HepG2 (cell line): ENCODE measurements around the gene EFS. TPM values are rescaled to one million over a fixed set of nuclear protein-coding genes. Genes with fewer than 3 reads are reported as not detected.
A peak's percentile ranks its signal among the peaks of the same experiment; 100 is the strongest.

ENCODE experiments used
- ATAC-seq: fragments of 200-7000 bp; cut with Tn5 transposase; 3 replicates; pipeline ENCODE4 v1.9.1; 2020; ENCODE audit warnings: mild to moderate bottlenecking, moderate library complexity
- BruUV-seq: library from RNA; stranded (reverse); fragments of 400-500 nt; replicated peaks from 2 replicates; lab custom pipeline; 2021; lab: Mats Ljungman, UMichigan
- CTCF ChIA-PET: fragments of 300-600 bp; formaldehyde crosslinking; extraction: SDS; loops from one replicate; lab custom pipeline; 2021; ENCODE audit warnings: low total read pairs, inconsistent platforms, low intra/inter-chr PET ratio; lab: Yijun Ruan, JAX
- POLR2A ChIA-PET: fragments of 350-600 bp; sonication (Branson Sonifier 250); formaldehyde crosslinking; loops from one replicate; lab custom pipeline; 2020; ENCODE audit warnings: antibody characterized with exemption, inconsistent platforms; lab: Yijun Ruan, JAX
- DNase-seq: peaks from one replicate; pipeline ENCODE4 v3.0.0-alpha.2; 2015; ENCODE audit warnings: low spot score
- FAIRE-seq: peaks from 3 replicates; lab custom pipeline; 2011; peaks lifted over from hg19 to GRCh38; lab: Jason Lieb, UNC
- H2AFZ ChIP-seq: one replicate; pipeline ENCODE4 v1.6.1; 2011; ENCODE audit warnings: low read length, inconsistent platforms
- H3K27ac ChIP-seq: fragments of 300-600 bp; 3 replicates; pipeline ENCODE4 v1.8.0; 2011; ENCODE audit warnings: mixed run types, mild to moderate bottlenecking, mixed read lengths, low read length, inconsistent platforms; ENCODE audit not compliant: insufficient read depth; ENCODE audit errors: extremely low read length
- H3K27me3 ChIP-seq, 2 experiments: fragments of 200-600 bp in 1 of 2; 2 replicates in 1 of 2; 3 replicates in 1 of 2; pipeline versions ENCODE4 v1.6.0 to v1.8.0; 2011; ENCODE audit warnings: low read length in 2 of 2, mild to moderate bottlenecking in 2 of 2, moderate library complexity in 2 of 2, inconsistent platforms in 1 of 2; ENCODE audit not compliant: insufficient read depth in 2 of 2, control insufficient read depth in 1 of 2
- H3K36me3 ChIP-seq, 2 experiments: fragments of 200-600 bp in 1 of 2; replicated peaks in 1 of 2; 2 replicates in 1 of 2; 3 replicates in 1 of 2; pipeline versions ENCODE4 v1.5.1 to v1.8.0; 2011; ENCODE audit warnings: low read length in 2 of 2, inconsistent platforms in 1 of 2; ENCODE audit not compliant: insufficient read depth in 2 of 2, control insufficient read depth in 1 of 2
- H3K4me1 ChIP-seq: 2 replicates; pipeline ENCODE4 v1.5.1; 2012; ENCODE audit warnings: low read length, inconsistent platforms; ENCODE audit not compliant: insufficient read depth
- H3K4me2 ChIP-seq: 2 replicates; pipeline ENCODE4 v1.6.0; 2011; ENCODE audit warnings: low read depth, low read length, inconsistent platforms
- H3K4me3 ChIP-seq, 3 experiments: fragments of 200-600 bp in 1 of 3; sonication (generic), shearing (Covaris generic) in 1 of 3; replicated peaks in 1 of 3; 2 replicates each; pipeline ENCODE4 v1.5.1; 2011 to 2016; ENCODE audit warnings: low read length in 3 of 3, inconsistent platforms in 2 of 3, low read depth in 2 of 3, mild to moderate bottlenecking in 2 of 3, control low read depth in 1 of 3, mixed read lengths in 1 of 3; ENCODE audit not compliant: insufficient read depth in 1 of 3
- H3K79me2 ChIP-seq: one replicate; pipeline ENCODE4 v1.6.1; 2011; ENCODE audit warnings: low read length, inconsistent platforms; ENCODE audit not compliant: insufficient read depth
- H3K9ac ChIP-seq: 2 replicates; pipeline ENCODE4 v1.6.0; 2011; ENCODE audit warnings: mild to moderate bottlenecking, low read depth, low read length, inconsistent platforms; ENCODE audit not compliant: insufficient read depth
- H3K9me3 ChIP-seq: 2 replicates; pipeline ENCODE4 v1.5.1; 2012; ENCODE audit warnings: mild to moderate bottlenecking, low read length
- H4K20me1 ChIP-seq: 2 replicates; pipeline ENCODE4 v1.6.0; 2011; ENCODE audit warnings: inconsistent platforms, mild to moderate bottlenecking, low read length, moderate library complexity; ENCODE audit not compliant: insufficient read depth
- BCL6 ChIP-seq: IDR thresholded peaks from 2 replicates; pipeline ENCODE4 v1.6.1; 2016; ENCODE audit warnings: missing genetic modification reagents, missing compliant biosample characterization
- BRCA1 ChIP-seq: sonication (generic); formaldehyde crosslinking; IDR thresholded peaks from 2 replicates; pipeline ENCODE4 v1.4.0; 2020; ENCODE audit warnings: missing genetic modification reagents
- CC2D1A ChIP-seq: sonication (generic); formaldehyde crosslinking; IDR thresholded peaks from 2 replicates; pipeline ENCODE4 v1.8.1; 2023; ENCODE audit warnings: mild to moderate bottlenecking, missing genetic modification reagents
- CHD2 ChIP-seq: IDR thresholded peaks from 2 replicates; pipeline ENCODE4 v1.6.1; 2011; ENCODE audit warnings: low read depth, low read length, improper control_type of control experiment
- DPF2 ChIP-seq: sonication (generic); formaldehyde crosslinking; IDR thresholded peaks from 2 replicates; pipeline ENCODE4 v1.4.0; 2020; ENCODE audit warnings: mild to moderate bottlenecking, low read depth, missing genetic modification reagents, borderline replicate concordance
- KAT7 ChIP-seq: IDR thresholded peaks from 2 replicates; pipeline ENCODE4 v1.6.1; 2018; ENCODE audit warnings: borderline replicate concordance, missing compliant biosample characterization
- KLF11 ChIP-seq: IDR thresholded peaks from 2 replicates; pipeline ENCODE4 v1.6.1; 2016; ENCODE audit warnings: missing compliant biosample characterization
- KLF13 ChIP-seq: sonication (generic); formaldehyde crosslinking; IDR thresholded peaks from 2 replicates; pipeline ENCODE4 v1.4.0; 2020; ENCODE audit warnings: mild to moderate bottlenecking, missing genetic modification reagents
- KMT2B ChIP-seq: IDR thresholded peaks from 2 replicates; pipeline ENCODE4 v1.6.1; 2016; ENCODE audit warnings: missing genetic modification reagents, missing compliant biosample characterization
- MAFF ChIP-seq: IDR thresholded peaks from 2 replicates; pipeline ENCODE4 v1.6.1; 2011; ENCODE audit warnings: low read depth, low read length, improper control_type of control experiment
- MED1 ChIP-seq: sonication (generic); formaldehyde crosslinking; IDR thresholded peaks from 2 replicates; pipeline ENCODE4 v1.4.0; 2020; ENCODE audit warnings: missing genetic modification reagents
- MED13 ChIP-seq: sonication (generic); formaldehyde crosslinking; IDR thresholded peaks from 2 replicates; pipeline ENCODE4 v1.5.0; 2020; ENCODE audit warnings: missing genetic modification reagents
- MEF2D ChIP-seq: sonication (generic); formaldehyde crosslinking; IDR thresholded peaks from 2 replicates; pipeline ENCODE4 v1.5.1; 2020; ENCODE audit warnings: mild to moderate bottlenecking, missing genetic modification reagents
- RBM22 ChIP-seq: fragments of 200-400 bp; formaldehyde crosslinking; optimal IDR thresholded peaks from 2 replicates; pipeline ENCODE3; 2017; ENCODE audit warnings: mild to moderate bottlenecking, low read length, moderate library complexity
- SNAI1 ChIP-seq: sonication (generic); formaldehyde crosslinking; IDR thresholded peaks from 2 replicates; pipeline ENCODE4 v1.5.0; 2020; ENCODE audit warnings: mild to moderate bottlenecking, missing genetic modification reagents, borderline replicate concordance
- ZBTB10 ChIP-seq: sonication (generic); formaldehyde crosslinking; IDR thresholded peaks from 2 replicates; pipeline ENCODE4 v1.4.0; 2020; ENCODE audit warnings: missing genetic modification reagents, borderline replicate concordance
- ZBTB7B ChIP-seq: sonication (generic); formaldehyde crosslinking; IDR thresholded peaks from 2 replicates; pipeline ENCODE4 v1.4.0; 2020; ENCODE audit warnings: missing genetic modification reagents
- ZFP82 ChIP-seq: sonication (generic); formaldehyde crosslinking; IDR thresholded peaks from 2 replicates; pipeline ENCODE4 v1.5.1; 2020; ENCODE audit warnings: mild to moderate bottlenecking, missing genetic modification reagents, borderline replicate concordance
- ZNF251 ChIP-seq: sonication (generic); formaldehyde crosslinking; IDR thresholded peaks from 2 replicates; pipeline ENCODE4 v1.9.0; 2021; ENCODE audit warnings: mild to moderate bottlenecking, missing genetic modification reagents
- ZNF446 ChIP-seq: sonication (generic); formaldehyde crosslinking; IDR thresholded peaks from 2 replicates; pipeline ENCODE4 v1.5.0; 2020; ENCODE audit warnings: mild to moderate bottlenecking, missing genetic modification reagents
- ZNF562 ChIP-seq: sonication (generic); formaldehyde crosslinking; IDR thresholded peaks from 2 replicates; pipeline ENCODE4 v1.8.0; 2022; ENCODE audit warnings: missing genetic modification reagents, borderline replicate concordance
- ZNF775 ChIP-seq: sonication (generic); formaldehyde crosslinking; IDR thresholded peaks from 2 replicates; pipeline ENCODE4 v1.4.0; 2020; ENCODE audit warnings: missing genetic modification reagents, mild to moderate bottlenecking, moderate library complexity, borderline replicate concordance
- WGBS: methylation state at CpG from one replicate; pipeline ENCODE4 v1.1.6; 2017; ENCODE audit warnings: low lambda C conversion rate; 5-methylcytosine and 5-hydroxymethylcytosine counted together
- in situ Hi-C: cut with HindIII; loops from 2 replicates; pipeline ENCODE4 v1.10.0; 2017; ENCODE audit warnings: low pct_unique_long_range_greater_than_20kb; ENCODE audit not compliant: extremely low pct_ligation_motif_present
- intact Hi-C: fragments of 100-400 bp; cut with micrococcal nuclease; formaldehyde crosslinking; loops from one replicate; pipeline ENCODE4 v1.10.0; 2022; ENCODE audit not compliant: unreplicated experiment
- polyA plus RNA-seq, 8 experiments: library from polyadenylated mRNA; depleted of rRNA in 3 of 8; stranded (reverse) in 7 of 8; unstranded in 1 of 8; fragments of >200 nt; fragmentation: Illumina TruSeq in 4 of 8; extraction: Trizol in 4 of 8; gene quantifications; 2 replicates each; pipeline versions ENCODE4 v1.2.1 to v1.2.3, GENCODE V29; 2011 to 2016; ENCODE audit warnings: low read depth in 4 of 8, missing spikeins in 1 of 8, mixed read lengths in 1 of 8; ENCODE audit not compliant: insufficient read depth in 1 of 8
- total RNA-seq, 5 experiments: library from RNA; depleted of rRNA; stranded (reverse); fragments of >200 nt; fragmentation: Illumina TruSeq; extraction: Trizol; gene quantifications; 2 replicates each; pipeline ENCODE4 v1.2.3, GENCODE V29; 2016; ENCODE audit warnings: low read depth in 1 of 5

EFS gene
- total and polyA plus RNA-seq, 2 of the 13 experiments (the other 11 are each of a cell fraction or from before 2014, with no cell fraction given): not detected

GRCh38 chr14:23320584-23321571 lies 44.1 kb downstream of the EFS start, which contains the start of gene PABPN1:
Gene PABPN1 (plus strand): TSS chr14:23321457. CDS start chr14:23321470, 13 bp downstream.
- Histone ChIP-seq H3K4me1 (peaks cover 36% of the 10 kb centered on the region), H2AFZ (peak within 1 kb of the TSS; percentile 7), H3K27ac (peak within 1 kb of the TSS; percentile 95), H3K9ac (peak within 1 kb of the TSS; percentile 99), H3K27me3 (peaks cover 0 to 6% of the 10 kb centered on the region in 2 experiments; a peak in 2 of 5 replicates), H3K79me2 (peaks cover 23% of the 10 kb centered on the region), H3K9me3 (no peaks in the 10 kb centered on the region), H3K4me2 (peak within 1 kb of the TSS; percentile 96), H4K20me1 (peaks cover 11% of the 10 kb centered on the region; the same call in 1 of the 2 replicates), H3K4me3 (peak within 1 kb of the TSS; percentile 79 to 99 (median 98)), H3K36me3 (peaks cover 18 to 36% of the 10 kb centered on the region in 2 experiments)
- CTCF ChIA-PET: interaction anchor here (0.6 to 1.9 kb wide), 4 partner anchors 15 to 56 kb away, joined by 3 to 7 read pairs (median 4); partner anchors contain the start of gene BCL2L2
- FAIRE-seq (peak; percentile 96), DNase-seq (peak; percentile 100), ATAC-seq (peak; percentile 94)
- intact Hi-C loops (loop anchor here (1.0 kb wide), 4 partner anchors 15 to 148 kb away; partner anchors contain the start of genes BCL2L2, HOMEZ and NGDN), in situ Hi-C loops (loop anchor here (5.0 to 25.0 kb wide), 2 partner anchors 236 to 816 kb away; partner anchors contain the start of genes EMC9, FITM1, PSME1 and PSME2)
- POLR2A ChIA-PET: interaction anchor here (0.6 to 13.2 kb wide), 88 partner anchors 9 to 1121 kb away, joined by 3 to 1053 read pairs (median 5); partner anchors contain the start of genes ACIN1, AJUBA, AP1G2 and BCL2L2
- no TSS peak for BruUV-seq
- 7% methylated on average over 58 of the region's 63 CpGs for WGBS
- TF ChIP-seq ZFP82 (CRISPR knock-in tag) (peak; percentile 68; the same call in 1 of the 2 replicates), CC2D1A (CRISPR knock-in tag) (no peak; the same call in 1 of the 2 replicates), KMT2B (CRISPR knock-in tag) (peak; percentile 84), ZNF562 (CRISPR knock-in tag) (no peak), KAT7 (peak; percentile 91), SNAI1 (CRISPR knock-in tag) (0 out of 2 replicates have a peak, but pooled peaks have one; percentile 25), CHD2 (peak; percentile 84), MED13 (CRISPR knock-in tag) (peak; percentile 90; the same call in 1 of the 2 replicates), KLF11 (peak; percentile 97; the same call in 1 of the 2 replicates), BCL6 (CRISPR knock-in tag) (peak; percentile 66), ZBTB7B (peak; percentile 67), ZBTB10 (CRISPR knock-in tag) (no peak; the same call in 1 of the 2 replicates), MEF2D (CRISPR knock-in tag) (peak; percentile 98), ZNF251 (CRISPR knock-in tag) (peak; percentile 82; the same call in 1 of the 2 replicates), MAFF (peak; percentile 41; the same call in 1 of the 2 replicates), ZNF446 (peak; percentile 76; the same call in 1 of the 2 replicates), ZNF775 (CRISPR knock-in tag) (peak; percentile 90), DPF2 (CRISPR knock-in tag) (0 out of 2 replicates have a peak, but pooled peaks have one; percentile 10), BRCA1 (CRISPR knock-in tag) (peak; percentile 99), RBM22 (peak; percentile 100), MED1 (peak; percentile 93), KLF13 (CRISPR knock-in tag) (peak; percentile 97; the same call in 1 of the 2 replicates)
